SK-N-MC (cell line): ENCODE results near the gene CCDC167.

Experiments used
- EZH2 ChIP-seq: fragments of 200-600 bp; sonication (generic); IDR thresholded peaks from one replicate; pipeline ENCODE4 v1.6.1; 2017; ENCODE audit warnings: antibody characterized with exemption
- FOXP2 ChIP-seq: optimal IDR thresholded peaks from 2 replicates; pipeline ENCODE3; 2011; ENCODE audit warnings: mild to moderate bottlenecking, moderate library complexity; ENCODE audit not compliant: insufficient read depth; ENCODE audit errors: extremely low read length, control extremely low read depth
- POLR2AphosphoS5 ChIP-seq: IDR thresholded peaks from 2 replicates; pipeline ENCODE4 v1.6.1; 2012; ENCODE audit warnings: mild to moderate bottlenecking, low read depth, low read length, borderline replicate concordance

GRCh38 chr6:37522836-37523235 lies 23.1 kb upstream of the CCDC167 start:
- TF ChIP-seq EZH2 (no peak), POLR2AphosphoS5 (no peak), FOXP2 (no peak)
